ENCODE measurements around the gene INSR. TPM values are rescaled to one million over a fixed set of nuclear protein-coding genes. Genes with fewer than 3 reads are reported as not detected.

INSR gene
- total and polyA plus RNA-seq, 2 of the 8 experiments (the other 6 are each of a cell fraction or from before 2014, with no cell fraction given): 13.1 to 48.7 TPM

GRCh38 chr19:7120499-7120898 lies 173.7 kb downstream of the INSR start:
- no peak for DNase-seq (ENCODE audit: low read depth in 1 of 2, low spot score in 2 of 2)
- Histone ChIP-seq H3K23ac (ENCODE audit: insufficient read length) (no peak overlapping the region), H4K91ac (replicated peaks; ENCODE audit: insufficient read length, low read length) (no peak overlapping the region), H3K9me3 (ENCODE audit: insufficient read depth in 2 of 2, low read depth in 1 of 2, low read length in 1 of 2) (0 out of 4 replicates have a peak, but pooled peaks cover 0 to 1% of the 10 kb centered on the region in 2 experiments), H3K56ac (replicated peaks; ENCODE audit: insufficient read length, low read depth, low read length) (no peak overlapping the region), H2BK20ac (ENCODE audit: low read length) (no peak overlapping the region), H2BK12ac (ENCODE audit: low read depth, low read length) (no peak overlapping the region), H3K18ac (ENCODE audit: extremely low read depth, low read length) (no peak overlapping the region), H2BK15ac (ENCODE audit: low read length) (no peak overlapping the region), H4K8ac (ENCODE audit: extremely low read depth, insufficient read depth, low read length) (no peak overlapping the region), H3K14ac (ENCODE audit: insufficient read length) (no peak overlapping the region), H3K9ac (replicated peaks in 1 of 4; ENCODE audit: extremely low read depth in 1 of 4, low read depth in 3 of 4, low read length in 3 of 4) (no peak overlapping the region), H3K4me3 (ENCODE audit: extremely low read depth in 1 of 4, insufficient read depth in 2 of 4, low read depth in 3 of 4, low read length in 4 of 4) (no peak overlapping the region), H4K20me1 (replicated peaks in 1 of 2; ENCODE audit: control insufficient read depth in 1 of 2, insufficient read depth in 2 of 2, low read length in 2 of 2) (no peaks in the 10 kb centered on the region), H2BK5ac (ENCODE audit: low read depth, low read length) (no peak overlapping the region), H3K4ac (replicated peaks; ENCODE audit: insufficient read length, low read depth, low read length) (no peak overlapping the region), H3K79me1 (ENCODE audit: low read depth, low read length) (peaks cover 4% of the 10 kb centered on the region), H3K27ac (ENCODE audit: low read depth, low read length) (no peak overlapping the region), H3K79me2 (ENCODE audit: control insufficient read depth in 1 of 2, insufficient read depth in 2 of 2, low read length in 2 of 2) (no peaks in the 10 kb centered on the region), H3K4me1 (replicated peaks in 1 of 4; ENCODE audit: control insufficient read depth in 3 of 4, insufficient read depth in 4 of 4, low read length in 3 of 4) (no peaks in the 10 kb centered on the region), H3K23me2 (ENCODE audit: low read depth, low read length) (peaks cover 4% of the 10 kb centered on the region; the same call in 1 of the 2 replicates), H2AK5ac (ENCODE audit: low read depth, low read length) (no peak overlapping the region), H2BK120ac (replicated peaks; ENCODE audit: low read depth, low read length) (no peak overlapping the region), H3K4me2 (ENCODE audit: insufficient read depth in 1 of 2, low read depth in 2 of 2, low read length in 2 of 2) (no peak overlapping the region), H4K5ac (ENCODE audit: insufficient read length, low read depth, low read length) (no peak overlapping the region), H3K27me3 (replicated peaks in 1 of 4; ENCODE audit: control insufficient read depth in 3 of 4, extremely low read depth in 1 of 4, insufficient read depth in 3 of 4, low read length in 3 of 4) (no peaks in the 10 kb centered on the region), H3K36me3 (ENCODE audit: control insufficient read depth in 2 of 4, insufficient read depth in 4 of 4, low read length in 3 of 4) (peaks cover 0 to 39% (median 22%) of the 10 kb centered on the region in 4 experiments; a peak in 7 of 8 replicates), H2AFZ (ENCODE audit: low read length) (no peak overlapping the region)
- ChIA-PET CTCF (ENCODE audit: partially characterized antibody) (no interaction called here), POLR2A (ENCODE audit: partially characterized antibody) (no interaction called here)
- FAIRE-seq: no peak
- 97% methylated on average over 10 of the region's 10 CpGs; no CpG with 5 or more reads in 1 of the 2 experiments for WGBS, 2 experiments (ENCODE audit: extremely low coverage in 1 of 2, insufficient coverage in 1 of 2, insufficient read length in 1 of 2, insufficient replicate concordance in 2 of 2, low coverage in 1 of 2, low lambda C conversion rate in 2 of 2, missing lambda C conversion rate in 1 of 2)
- TF ChIP-seq RNF2 (IDR thresholded peaks at IDR 0.05; ENCODE audit: borderline replicate concordance, low read depth, low read length, missing control alignments, poor library complexity, severe bottlenecking): no peak
- TF ChIP-seq POLR2A (IDR thresholded peaks at IDR 0.05; ENCODE audit: control extremely low read depth in 1 of 2, low read depth in 2 of 2, low read length in 2 of 2): no peak
- no peak for TF ChIP-seq RXRA (IDR thresholded peaks at IDR 0.05; ENCODE audit: insufficient read depth, low read depth, low read length)
- TF ChIP-seq E2F6 (IDR thresholded peaks at IDR 0.05): no peak
- TF ChIP-seq SIRT6 (IDR thresholded peaks at IDR 0.05; ENCODE audit: low read length): no peak
- no peak for TF ChIP-seq CTBP2 (IDR thresholded peaks at IDR 0.05; ENCODE audit: borderline replicate concordance, insufficient read depth, insufficient read length, low read length)
- TF ChIP-seq HDAC2 (IDR thresholded peaks at IDR 0.05; ENCODE audit: borderline replicate concordance in 1 of 2, low read depth in 2 of 2, low read length in 2 of 2): no peak
- no peak for TF ChIP-seq POLR2AphosphoS5 (IDR thresholded peaks at IDR 0.05; ENCODE audit: low read depth, low read length)
- TF ChIP-seq NANOG (IDR thresholded peaks at IDR 0.05; ENCODE audit: insufficient read depth, low read depth, low read length, poor library complexity, severe bottlenecking): no peak
- TF ChIP-seq CBX5 (IDR thresholded peaks at IDR 0.05; ENCODE audit: low read depth, low read length): no peak
- TF ChIP-seq JUND (IDR thresholded peaks at IDR 0.05; ENCODE audit: low read length): no peak
- TF ChIP-seq SAP30 (IDR thresholded peaks at IDR 0.05; ENCODE audit: insufficient read depth, insufficient replicate concordance, low read length): no peak

All from H1 (cell line).